ENCODE measurements around the gene CHERP. TPM values are rescaled to one million over a fixed set of nuclear protein-coding genes. Genes with fewer than 3 reads are reported as not detected.
A peak's percentile ranks its signal among the peaks of the same experiment; 100 is the strongest.

CHERP gene
- total RNA-seq, 1 experiment from 2014 or later = 52.9 TPM

DNA sequence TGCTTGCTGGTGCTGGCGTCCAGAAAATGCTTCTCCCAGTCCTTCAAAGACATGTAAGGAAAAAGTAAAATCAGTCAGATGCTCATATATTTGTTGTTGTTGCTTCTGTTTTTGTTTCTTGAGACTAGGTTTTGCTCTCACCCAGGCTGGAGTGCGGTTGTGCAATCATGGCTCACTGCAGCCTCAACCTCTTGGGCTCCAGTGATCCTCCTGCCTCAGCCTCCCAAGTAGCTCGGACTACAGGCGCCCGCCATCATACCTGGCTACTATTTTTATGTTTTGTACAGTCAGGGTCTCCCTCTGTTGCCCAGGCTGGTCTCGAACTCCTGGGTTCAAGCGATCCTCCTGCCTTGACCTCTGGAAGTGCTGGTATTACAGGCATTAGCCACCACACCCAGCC is 59.5 kb downstream of the CHERP start:
- CTCF ChIA-PET = no interaction called here
- Histone ChIP-seq H3K9me2 (ENCODE audit: insufficient read depth) (no peaks in the 10 kb centered on the region), H3K4me1 (replicated peaks; ENCODE audit: insufficient read depth) (peaks cover under 1% of the 10 kb centered on the region; the same call in 1 of the 2 replicates), H3K27ac (no peak overlapping the region), H3K79me2 (ENCODE audit: low read depth) (no peaks in the 10 kb centered on the region), H3K27me3 (ENCODE audit: insufficient read depth, low read depth) (no peaks in the 10 kb centered on the region), H4K20me1 (ENCODE audit: insufficient read depth) (no peaks in the 10 kb centered on the region), H2AFZ (no peak overlapping the region), H3F3A (ENCODE audit: insufficient read depth, low read depth) (no peaks in the 10 kb centered on the region; the same call in 1 of the 2 replicates), H3K36me3 (ENCODE audit: low read depth) (no peaks in the 10 kb centered on the region), H3K9me3 (ENCODE audit: insufficient read depth, low read depth) (no peaks in the 10 kb centered on the region), H3K4me2 (no peak overlapping the region), H3K4me3 (no peak overlapping the region)
- TF ChIP-seq, protein P1, sequence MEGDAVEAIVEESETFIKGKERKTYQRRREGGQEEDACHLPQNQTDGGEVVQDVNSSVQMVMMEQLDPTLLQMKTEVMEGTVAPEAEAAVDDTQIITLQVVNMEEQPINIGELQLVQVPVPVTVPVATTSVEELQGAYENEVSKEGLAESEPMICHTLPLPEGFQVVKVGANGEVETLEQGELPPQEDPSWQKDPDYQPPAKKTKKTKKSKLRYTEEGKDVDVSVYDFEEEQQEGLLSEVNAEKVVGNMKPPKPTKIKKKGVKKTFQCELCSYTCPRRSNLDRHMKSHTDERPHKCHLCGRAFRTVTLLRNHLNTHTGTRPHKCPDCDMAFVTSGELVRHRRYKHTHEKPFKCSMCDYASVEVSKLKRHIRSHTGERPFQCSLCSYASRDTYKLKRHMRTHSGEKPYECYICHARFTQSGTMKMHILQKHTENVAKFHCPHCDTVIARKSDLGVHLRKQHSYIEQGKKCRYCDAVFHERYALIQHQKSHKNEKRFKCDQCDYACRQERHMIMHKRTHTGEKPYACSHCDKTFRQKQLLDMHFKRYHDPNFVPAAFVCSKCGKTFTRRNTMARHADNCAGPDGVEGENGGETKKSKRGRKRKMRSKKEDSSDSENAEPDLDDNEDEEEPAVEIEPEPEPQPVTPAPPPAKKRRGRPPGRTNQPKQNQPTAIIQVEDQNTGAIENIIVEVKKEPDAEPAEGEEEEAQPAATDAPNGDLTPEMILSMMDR (conservative IDR thresholded peaks at IDR 0.05) = no peak
- no peak for TF ChIP-seq EZH2 (IDR thresholded peaks at IDR 0.05; ENCODE audit: low read depth)
- intact Hi-C loops (cut with micrococcal nuclease; ENCODE audit: unreplicated experiment) = no loop called here
- no peak for DNase-seq
- BruUV-seq (replicated peaks) = no TSS peak
- POLR2A ChIA-PET (ENCODE audit: unreplicated experiment) = no interaction called here

DNA sequence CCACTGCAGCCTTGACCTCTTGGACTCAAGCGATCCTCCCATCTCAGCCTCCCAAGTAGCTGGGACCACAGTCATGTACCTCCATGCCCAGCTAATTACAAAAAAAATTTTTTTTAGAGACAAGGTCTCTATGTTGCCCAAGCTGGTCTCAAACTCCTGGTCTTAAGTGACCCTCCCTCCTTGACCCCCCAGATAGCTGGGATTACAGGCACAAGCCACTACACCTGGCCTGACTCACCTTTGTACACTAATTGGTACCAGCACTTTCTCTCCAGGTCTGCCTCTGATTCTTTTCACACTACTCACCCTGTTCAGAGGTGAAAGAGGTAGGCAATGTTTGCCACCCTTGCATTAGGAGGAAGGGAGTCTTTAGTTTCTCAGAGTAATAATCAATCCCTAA is 64.9 kb downstream of the CHERP start:
- ChIA-PET POLR2A (ENCODE audit: unreplicated experiment) (no interaction called here), CTCF (interaction anchor here (0.7 kb wide), 1 partner anchor 520 kb away, joined by 6 read pairs; no protein-coding TSS in a partner anchor)
- Histone ChIP-seq H3K79me2 (ENCODE audit: low read depth) (no peaks in the 10 kb centered on the region), H3K4me3 (no peak overlapping the region), H2AFZ (no peak overlapping the region), H3K27me3 (ENCODE audit: insufficient read depth, low read depth) (no peaks in the 10 kb centered on the region), H3F3A (ENCODE audit: insufficient read depth, low read depth) (no peaks in the 10 kb centered on the region), H3K27ac (no peak overlapping the region), H4K20me1 (ENCODE audit: insufficient read depth) (no peaks in the 10 kb centered on the region), H3K4me2 (no peak overlapping the region), H3K4me1 (replicated peaks; ENCODE audit: insufficient read depth) (peaks cover 14% of the 10 kb centered on the region), H3K9me2 (ENCODE audit: insufficient read depth) (no peaks in the 10 kb centered on the region), H3K36me3 (ENCODE audit: low read depth) (no peaks in the 10 kb centered on the region), H3K9me3 (ENCODE audit: insufficient read depth, low read depth) (no peaks in the 10 kb centered on the region)
- TF ChIP-seq EZH2 (IDR thresholded peaks at IDR 0.05; ENCODE audit: low read depth) = no peak
- TF ChIP-seq, protein P1 (conservative IDR thresholded peaks at IDR 0.05) = no peak
- BruUV-seq (replicated peaks) = no TSS peak
- intact Hi-C loops (cut with micrococcal nuclease; ENCODE audit: unreplicated experiment) = no loop called here
- DNase-seq = peak in 1 of 2 experiments; percentile 46

DNA sequence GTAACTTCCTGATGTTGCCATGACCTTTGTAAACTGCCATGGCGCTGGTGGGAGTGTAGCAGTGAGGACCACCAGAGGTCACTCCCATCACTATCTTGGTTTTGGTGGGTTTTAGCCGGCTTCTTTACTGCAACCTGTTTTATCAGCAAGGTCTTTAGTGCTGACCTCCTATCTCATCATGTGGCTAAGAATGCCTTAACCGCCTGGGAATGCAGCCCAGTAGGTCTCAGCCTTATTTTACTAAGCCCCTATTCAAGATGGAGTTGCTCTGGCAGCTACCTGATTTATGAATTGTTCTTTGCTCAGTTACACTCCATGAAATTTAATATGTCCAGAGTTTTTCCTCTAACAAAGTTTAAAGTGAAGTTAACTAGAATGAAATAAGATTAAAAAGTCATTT is 65.8 kb downstream of the CHERP start:
- H3K4me3 ChIP-seq = no peak overlapping the region
- no peak overlapping the region for H3K27ac ChIP-seq
- no peaks in the 10 kb centered on the region for H4K20me1 ChIP-seq (ENCODE audit: insufficient read depth)
- no peaks in the 10 kb centered on the region for H3K9me2 ChIP-seq (ENCODE audit: insufficient read depth)
- no peaks in the 10 kb centered on the region for H3F3A ChIP-seq (ENCODE audit: insufficient read depth, low read depth)
- DNase-seq = no peak
- H3K4me2 ChIP-seq = no peak overlapping the region
- H3K79me2 ChIP-seq (ENCODE audit: low read depth) = peaks cover 1% of the 10 kb centered on the region
- no peaks in the 10 kb centered on the region for H3K36me3 ChIP-seq (ENCODE audit: low read depth)
- CTCF ChIA-PET = no interaction called here
- no TSS peak for BruUV-seq (replicated peaks)
- no peaks in the 10 kb centered on the region for H3K27me3 ChIP-seq (ENCODE audit: insufficient read depth, low read depth)
- POLR2A ChIA-PET (ENCODE audit: unreplicated experiment) = no interaction called here
- no peak overlapping the region for H2AFZ ChIP-seq
- TF ChIP-seq, protein P1 (conservative IDR thresholded peaks at IDR 0.05) = no peak
- TF ChIP-seq EZH2 (IDR thresholded peaks at IDR 0.05; ENCODE audit: low read depth) = no peak
- no peaks in the 10 kb centered on the region for H3K9me3 ChIP-seq (ENCODE audit: insufficient read depth, low read depth)
- peaks cover 14% of the 10 kb centered on the region for H3K4me1 ChIP-seq (replicated peaks; ENCODE audit: insufficient read depth)
- intact Hi-C loops (cut with micrococcal nuclease; ENCODE audit: unreplicated experiment) = no loop called here

Measured in PC-9 (cell line).